Mesodermal cell (in vitro differentiated cells): ENCODE measurements around the gene CDC42BPG.
A peak's percentile ranks its signal among the peaks of the same experiment; 100 is the strongest.

Source experiments
- H3K27ac ChIP-seq: 2 replicates; pipeline ENCODE4 v1.7.0; 2013; ENCODE audit warnings: mild to moderate bottlenecking, low read depth, low read length, moderate library complexity; ENCODE audit not compliant: severe bottlenecking
- H3K36me3 ChIP-seq: 2 replicates; pipeline ENCODE4 v1.7.1; 2013; ENCODE audit warnings: mild to moderate bottlenecking, low read length, moderate library complexity; ENCODE audit not compliant: control insufficient read depth, insufficient read depth
- H3K4me1 ChIP-seq: one replicate; pipeline ENCODE4 v1.7.1; 2013; ENCODE audit warnings: mild to moderate bottlenecking, low read length; ENCODE audit not compliant: insufficient read depth, control insufficient read depth, poor library complexity, severe bottlenecking
- H3K4me3 ChIP-seq: 2 replicates; pipeline ENCODE4 v1.7.0; 2013; ENCODE audit warnings: low read length, control low read depth, mild to moderate bottlenecking; ENCODE audit not compliant: insufficient read depth, poor library complexity, severe bottlenecking; ENCODE audit errors: extremely low read depth
- H3K9me3 ChIP-seq: 2 replicates; pipeline ENCODE4 v1.7.1; 2013; ENCODE audit warnings: mild to moderate bottlenecking, low read length, moderate library complexity; ENCODE audit not compliant: control insufficient read depth
- WGBS, 2 experiments: methylation state at CpG; one replicate each; pipeline ENCODE4 v1.1.5; 2013; ENCODE audit warnings: missing lambda C conversion rate in 2 of 2; ENCODE audit not compliant: insufficient coverage in 2 of 2; 5-methylcytosine and 5-hydroxymethylcytosine counted together

CDC42BPG gene

DNA sequence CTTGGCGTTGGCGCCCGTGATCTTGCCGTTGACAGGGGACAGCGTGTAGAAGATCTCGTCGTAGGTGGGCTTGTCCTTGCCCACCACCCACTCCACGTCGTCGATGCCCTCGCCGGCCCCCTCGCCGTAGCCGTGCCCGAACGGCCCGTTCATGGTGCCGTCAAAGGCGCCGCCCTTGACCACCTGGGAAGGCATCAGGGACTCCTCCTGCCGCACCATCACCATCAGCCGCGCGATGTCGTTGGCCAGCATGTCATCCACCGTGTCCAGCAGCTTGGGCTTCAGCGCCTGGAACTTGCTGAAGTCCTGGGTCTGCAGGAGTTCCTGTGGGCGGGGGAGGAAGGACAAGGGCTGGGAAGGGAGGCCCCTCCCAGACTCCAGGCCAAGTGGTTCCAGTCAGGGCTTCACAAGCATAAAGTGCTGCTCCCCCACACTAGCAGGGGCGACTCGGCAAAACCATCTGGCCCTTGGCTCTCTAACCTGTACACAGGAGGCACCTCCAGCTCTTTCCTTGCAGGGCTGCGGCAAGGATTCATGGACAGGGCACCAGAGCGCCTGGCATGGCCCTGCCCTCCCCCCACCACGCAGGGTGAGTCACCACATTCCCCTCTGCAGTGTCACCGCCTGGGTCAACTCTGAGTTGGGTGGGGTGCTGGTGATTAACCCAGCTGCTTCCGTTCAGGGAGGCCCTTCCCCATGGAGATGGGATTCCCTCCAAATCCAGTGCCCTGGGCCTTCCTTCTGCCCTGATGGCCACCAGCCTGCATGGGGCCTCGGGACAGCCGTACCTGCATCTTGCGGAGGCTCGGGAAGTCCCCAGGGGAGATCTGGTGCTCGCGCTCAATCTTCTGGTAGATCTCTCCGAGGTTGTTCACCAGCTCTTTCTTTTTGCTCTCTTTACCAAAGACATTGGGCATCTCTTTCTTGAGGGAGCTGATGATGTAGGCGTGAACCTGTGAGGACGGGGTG lies 10.4 kb upstream of the CDC42BPG start:
- no peak overlapping the region for H3K4me3 ChIP-seq
- WGBS, 2 experiments, result 96 to 97% methylated on average over 28 to 37 of the region's 45 CpGs
- H3K9me3 ChIP-seq, result no peaks in the 10 kb centered on the region
- peaks cover 61% of the 10 kb centered on the region for H3K36me3 ChIP-seq
- H3K27ac ChIP-seq, result peak overlapping the region; percentile 89
- peaks cover 59% of the 10 kb centered on the region for H3K4me1 ChIP-seq

DNA sequence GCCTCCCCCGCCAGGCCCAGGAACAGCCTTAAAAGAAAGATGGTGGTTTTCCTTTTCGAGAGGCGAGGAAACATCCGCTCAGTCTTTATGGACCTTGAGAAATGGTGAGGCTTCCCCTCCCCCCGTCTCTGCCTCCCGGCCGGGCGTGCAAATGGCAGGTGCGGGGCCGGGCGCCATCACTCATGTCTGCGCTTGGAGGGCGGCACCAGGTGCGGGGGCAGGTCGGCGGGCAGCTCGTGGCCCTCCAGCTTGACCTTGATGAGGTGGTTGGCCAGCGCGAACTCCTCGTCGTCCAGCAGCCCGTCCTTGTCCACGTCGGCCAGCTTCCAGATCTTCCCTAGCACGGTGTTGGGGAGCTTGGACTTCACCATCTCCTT lies 9.7 kb upstream of the CDC42BPG start:
- Histone ChIP-seq H3K4me3 (no peak overlapping the region), H3K9me3 (no peaks in the 10 kb centered on the region), H3K27ac (peak overlapping the region; percentile 89), H3K36me3 (peaks cover 55% of the 10 kb centered on the region), H3K4me1 (peaks cover 54% of the 10 kb centered on the region)
- WGBS, 2 experiments, result 96 to 97% methylated on average over 23 to 24 of the region's 25 CpGs

DNA sequence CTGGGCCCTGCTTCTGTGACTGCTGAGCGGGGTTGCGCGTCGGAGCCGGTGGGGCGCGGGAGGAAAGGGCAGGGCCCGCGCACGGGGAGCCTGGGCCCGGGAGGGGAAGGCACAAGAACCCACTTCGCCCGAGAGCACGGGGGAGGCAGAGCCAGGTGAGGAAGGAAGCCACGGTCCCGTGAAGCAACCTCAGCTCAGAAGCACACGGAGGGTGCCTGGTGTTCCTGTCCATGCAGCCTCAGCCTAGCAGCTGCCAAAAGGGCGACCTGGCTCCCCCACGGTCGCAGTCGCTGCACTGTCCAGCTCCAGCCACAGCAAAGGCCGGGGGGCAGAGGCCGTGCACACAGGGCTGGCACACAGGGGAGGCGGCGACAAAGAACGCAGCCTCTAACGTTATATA lies 9.3 kb upstream of the CDC42BPG start:
- 89 to 92% methylated on average over 23 to 27 of the region's 27 CpGs for WGBS, 2 experiments

DNA sequence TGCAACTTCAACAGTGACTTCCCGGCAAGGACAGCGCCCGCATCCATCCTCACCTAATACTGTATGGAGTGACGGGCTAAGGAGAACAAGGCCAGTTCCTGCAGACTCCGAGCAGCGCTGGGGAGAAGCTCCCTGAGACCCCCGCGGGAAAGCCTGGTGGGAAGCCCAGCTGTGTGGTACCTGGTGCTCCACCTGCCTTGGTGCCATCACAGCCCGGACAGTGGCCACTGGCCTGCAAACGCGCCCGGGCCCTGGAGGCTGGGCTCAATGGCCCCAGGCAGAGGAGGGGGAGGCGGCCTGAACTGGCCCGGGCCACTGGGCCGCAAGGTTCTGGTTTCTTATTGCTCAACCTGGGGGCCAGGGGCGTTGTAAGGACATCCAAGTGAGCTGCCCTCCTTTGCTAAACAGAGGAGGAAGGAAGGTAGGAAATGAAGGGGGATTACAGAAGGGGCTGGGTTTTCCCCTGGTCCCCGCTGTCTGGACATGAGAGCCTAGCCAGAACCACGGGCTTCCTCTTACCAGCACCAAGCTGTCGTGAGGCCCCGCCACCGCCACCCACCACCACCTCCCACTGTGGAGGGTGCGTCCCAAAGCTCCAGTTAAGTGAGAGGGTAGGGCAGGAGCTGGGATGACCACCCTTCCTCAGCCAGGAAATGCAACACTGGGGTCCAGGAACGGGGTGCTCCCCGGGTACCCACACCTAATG lies 8.5 kb upstream of the CDC42BPG start:
- Histone ChIP-seq H3K27ac (no peak overlapping the region), H3K36me3 (peaks cover 43% of the 10 kb centered on the region), H3K4me3 (no peak overlapping the region), H3K4me1 (peaks cover 54% of the 10 kb centered on the region), H3K9me3 (no peaks in the 10 kb centered on the region)
- 90 to 92% methylated on average over 15 to 16 of the region's 24 CpGs for whole genome bisulfite sequencing, 2 experiments

More for the DNA sequence above, 9.3 kb upstream of the CDC42BPG start:
- Histone ChIP-seq H3K9me3 (no peaks in the 10 kb centered on the region), H3K4me3 (no peak overlapping the region), H3K4me1 (peaks cover 54% of the 10 kb centered on the region), H3K36me3 (peaks cover 51% of the 10 kb centered on the region), H3K27ac (no peak overlapping the region)

DNA sequence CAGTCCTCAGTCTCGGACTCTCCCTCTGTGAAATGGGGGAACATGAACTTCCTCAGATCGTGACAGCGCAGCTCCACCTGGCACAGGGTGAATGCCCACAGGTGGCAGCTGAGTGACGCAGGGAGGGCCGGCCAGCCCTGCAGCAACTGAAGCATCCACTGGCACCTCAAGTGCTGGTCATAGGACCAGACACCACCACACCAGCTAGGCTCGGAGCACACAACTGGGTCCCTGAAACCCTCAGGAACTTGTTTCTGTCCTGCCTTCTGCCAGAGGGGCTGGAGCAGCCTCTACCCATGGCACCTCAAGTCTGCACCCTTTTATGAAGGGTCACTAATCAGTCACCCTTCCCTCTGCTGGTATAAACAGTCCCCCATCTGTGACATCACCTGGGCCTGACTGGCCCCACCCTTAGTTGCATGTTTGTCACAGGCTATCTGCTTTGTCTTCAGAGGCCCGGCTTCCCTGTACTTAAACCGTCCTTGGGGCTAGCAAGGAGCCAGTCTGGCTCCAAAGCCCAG lies 7.4 kb upstream of the CDC42BPG start:
- H3K4me3 ChIP-seq, result no peak overlapping the region
- H3K36me3 ChIP-seq, result peaks cover 37% of the 10 kb centered on the region
- no peak overlapping the region for H3K27ac ChIP-seq
- peaks cover 46% of the 10 kb centered on the region for H3K4me1 ChIP-seq
- no peaks in the 10 kb centered on the region for H3K9me3 ChIP-seq
- 91 to 92% methylated on average over 8 of the region's 8 CpGs for WGBS, 2 experiments

DNA sequence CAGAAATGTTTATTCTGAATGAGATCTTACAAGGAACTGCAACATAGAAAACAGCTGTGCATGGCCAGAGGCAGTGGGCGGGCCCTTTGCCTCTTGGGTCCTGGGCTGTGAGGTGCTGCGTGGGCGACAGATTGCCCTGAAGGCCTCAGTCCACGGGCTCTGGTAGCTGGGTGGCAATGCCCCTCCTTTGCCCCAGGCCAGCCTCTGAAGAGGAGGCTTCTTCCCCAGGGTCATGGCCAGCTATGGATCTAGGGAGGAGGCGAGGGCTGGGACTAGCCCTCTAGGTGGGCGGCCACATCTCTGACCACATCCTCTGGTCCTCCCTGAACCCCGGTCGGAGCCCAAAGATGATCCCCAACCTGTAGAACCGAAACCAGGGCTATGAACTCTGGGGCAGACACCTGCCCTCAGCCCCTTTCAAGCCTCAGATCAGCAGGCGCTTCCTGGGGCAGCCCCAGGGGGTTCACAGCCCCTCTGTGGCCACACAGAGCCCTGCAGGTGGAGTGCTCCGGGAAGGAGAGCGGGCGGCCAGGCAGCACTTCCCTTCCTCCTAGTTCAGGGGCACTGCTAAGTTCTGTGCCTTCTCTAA lies 6.6 kb upstream of the CDC42BPG start:
- peak overlapping the region; percentile 41 for H3K27ac ChIP-seq
- WGBS, 2 experiments, result 77% methylated on average over 12 to 13 of the region's 13 CpGs
- no peak overlapping the region for H3K4me3 ChIP-seq
- H3K36me3 ChIP-seq, result peaks cover 30% of the 10 kb centered on the region
- H3K9me3 ChIP-seq, result no peaks in the 10 kb centered on the region
- peaks cover 37% of the 10 kb centered on the region for H3K4me1 ChIP-seq

DNA sequence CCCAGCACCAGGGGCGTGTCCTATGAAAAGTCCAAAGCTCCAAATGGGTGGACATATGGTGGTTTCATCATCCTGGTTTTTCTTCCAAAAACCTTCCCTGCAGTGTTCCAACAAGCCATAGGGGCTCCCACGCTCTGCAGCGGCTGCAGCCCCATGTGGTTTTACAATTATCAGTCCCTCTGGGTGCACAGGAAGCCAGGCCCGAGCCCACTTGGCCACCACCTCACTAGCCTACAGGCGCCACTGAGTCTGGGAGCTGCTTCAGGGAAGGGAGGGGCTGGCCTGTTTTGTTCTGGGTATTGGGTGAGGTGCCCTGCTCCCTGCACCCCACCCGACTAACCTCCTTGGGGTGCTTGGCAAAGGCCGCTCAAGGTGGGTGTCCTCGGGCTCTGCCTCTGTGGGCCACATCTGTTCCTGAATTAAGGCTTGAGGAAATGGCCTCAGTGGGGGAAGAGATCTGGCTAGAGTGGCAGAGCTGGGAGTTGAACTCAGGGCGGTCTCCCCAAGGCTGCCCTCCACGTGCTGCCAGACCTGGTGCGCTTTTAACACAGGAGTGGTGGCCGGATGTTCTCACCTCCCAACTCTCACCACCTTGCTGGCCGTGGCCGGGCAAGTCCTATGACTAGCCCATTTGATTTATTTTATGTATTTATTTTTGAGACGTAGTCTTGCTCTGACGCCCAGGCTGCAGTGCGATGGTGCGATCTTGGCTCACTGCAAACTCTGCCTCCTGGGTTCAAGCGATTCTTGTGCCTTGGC lies 5.3 kb upstream of the CDC42BPG start:
- peaks cover 25% of the 10 kb centered on the region for H3K36me3 ChIP-seq
- no peaks in the 10 kb centered on the region for H3K9me3 ChIP-seq
- no peak overlapping the region for H3K4me3 ChIP-seq
- H3K27ac ChIP-seq, result no peak overlapping the region
- WGBS, 2 experiments, result 94 to 100% methylated on average over 13 to 17 of the region's 19 CpGs
- H3K4me1 ChIP-seq, result peaks cover 24% of the 10 kb centered on the region

DNA sequence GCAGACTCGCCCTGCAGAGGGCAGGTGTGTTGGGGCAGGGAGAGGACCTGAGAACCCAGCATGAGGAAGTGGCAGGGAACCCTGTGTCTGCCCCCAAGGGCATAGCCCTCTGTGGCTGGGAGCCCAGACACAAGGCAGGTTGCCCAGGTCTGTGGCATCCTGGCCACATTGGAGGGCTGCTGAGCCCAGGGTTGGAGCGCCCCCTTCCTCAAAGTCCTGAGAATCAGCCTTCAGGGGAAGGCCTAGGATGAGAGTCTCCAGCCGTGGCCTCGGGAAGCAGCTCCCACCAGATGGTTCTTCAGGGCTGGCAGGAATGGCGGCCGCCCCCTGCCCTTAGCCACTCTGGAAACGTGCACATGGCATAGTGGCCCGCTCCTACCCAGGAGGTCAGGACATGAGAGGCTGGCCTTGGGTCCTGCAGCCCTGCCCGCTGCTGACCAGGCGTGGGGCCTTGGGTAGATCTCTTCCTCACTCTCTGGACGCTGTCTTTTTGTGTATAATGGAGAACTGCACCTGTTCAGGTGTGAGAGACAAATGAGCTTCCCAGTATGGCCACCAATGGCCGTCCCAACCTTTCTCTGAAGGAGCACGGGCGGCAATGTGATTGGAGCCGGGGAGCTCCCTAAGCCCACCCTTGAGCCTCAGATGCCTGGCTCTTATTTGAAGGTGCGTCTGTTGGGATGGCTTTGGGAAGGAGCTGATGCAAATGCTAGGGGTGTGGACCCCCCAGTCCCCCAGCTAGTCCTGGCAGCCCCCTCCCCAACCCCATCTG lies 4.6 kb upstream of the CDC42BPG start:
- 84 to 90% methylated on average over 13 to 14 of the region's 16 CpGs for WGBS, 2 experiments
- no peak overlapping the region for H3K27ac ChIP-seq
- H3K36me3 ChIP-seq, result peaks cover 17% of the 10 kb centered on the region
- no peak overlapping the region for H3K4me3 ChIP-seq
- H3K4me1 ChIP-seq, result peaks cover 17% of the 10 kb centered on the region
- H3K9me3 ChIP-seq, result no peaks in the 10 kb centered on the region

DNA sequence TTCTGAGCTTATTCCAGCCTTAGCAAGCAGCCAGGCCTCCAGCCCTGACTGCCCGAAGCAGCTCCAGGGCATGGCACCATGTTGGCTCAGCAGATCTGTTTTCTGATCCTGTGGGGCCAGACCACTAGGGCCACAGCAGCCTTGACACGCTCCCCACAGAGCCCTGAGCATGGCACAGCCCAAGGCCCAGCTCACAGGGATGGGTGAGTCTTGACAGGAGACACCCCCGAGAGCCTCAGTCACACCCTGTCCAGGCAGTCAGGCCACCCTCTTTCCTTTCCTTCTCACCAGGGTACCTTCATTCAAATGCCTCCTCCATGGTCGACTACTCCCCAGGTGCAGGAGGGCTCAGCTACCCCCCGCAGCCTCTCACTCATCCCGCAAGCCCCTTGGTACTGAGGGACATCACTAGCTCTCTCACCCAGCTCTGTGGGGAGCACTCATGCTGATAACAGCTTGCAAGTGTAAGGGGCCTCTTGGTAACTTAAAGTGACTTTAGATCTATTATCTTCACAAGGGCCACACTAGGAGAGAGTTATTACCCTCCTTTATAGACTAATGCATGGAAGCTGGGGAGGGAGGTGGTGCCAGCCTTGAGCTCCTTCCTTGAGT lies 3.9 kb upstream of the CDC42BPG start:
- H3K4me3 ChIP-seq, result no peak overlapping the region
- no peaks in the 10 kb centered on the region for H3K9me3 ChIP-seq
- peaks cover 10% of the 10 kb centered on the region for H3K36me3 ChIP-seq
- peaks cover 13% of the 10 kb centered on the region for H3K4me1 ChIP-seq
- H3K27ac ChIP-seq, result no peak overlapping the region
- 78 to 86% methylated on average over 4 to 6 of the region's 6 CpGs for WGBS, 2 experiments
